GM18907 (cell line): ENCODE data around the gene MAPKAPK2.
"Not testable (repeated sequence)": the region's sequence is repeated elsewhere in the genome, so short reads cannot be mapped to it uniquely, and the experiment has no call there.

ENCODE experiments used
- ATAC-seq: cut with Tn5 transposase; IDR thresholded peaks from one replicate; pipeline ENCODE4 v1.9.1; 2021; ENCODE audit warnings: mild to moderate bottlenecking, moderate library complexity; ENCODE audit not compliant: unreplicated experiment

MAPKAPK2 gene

DNA sequence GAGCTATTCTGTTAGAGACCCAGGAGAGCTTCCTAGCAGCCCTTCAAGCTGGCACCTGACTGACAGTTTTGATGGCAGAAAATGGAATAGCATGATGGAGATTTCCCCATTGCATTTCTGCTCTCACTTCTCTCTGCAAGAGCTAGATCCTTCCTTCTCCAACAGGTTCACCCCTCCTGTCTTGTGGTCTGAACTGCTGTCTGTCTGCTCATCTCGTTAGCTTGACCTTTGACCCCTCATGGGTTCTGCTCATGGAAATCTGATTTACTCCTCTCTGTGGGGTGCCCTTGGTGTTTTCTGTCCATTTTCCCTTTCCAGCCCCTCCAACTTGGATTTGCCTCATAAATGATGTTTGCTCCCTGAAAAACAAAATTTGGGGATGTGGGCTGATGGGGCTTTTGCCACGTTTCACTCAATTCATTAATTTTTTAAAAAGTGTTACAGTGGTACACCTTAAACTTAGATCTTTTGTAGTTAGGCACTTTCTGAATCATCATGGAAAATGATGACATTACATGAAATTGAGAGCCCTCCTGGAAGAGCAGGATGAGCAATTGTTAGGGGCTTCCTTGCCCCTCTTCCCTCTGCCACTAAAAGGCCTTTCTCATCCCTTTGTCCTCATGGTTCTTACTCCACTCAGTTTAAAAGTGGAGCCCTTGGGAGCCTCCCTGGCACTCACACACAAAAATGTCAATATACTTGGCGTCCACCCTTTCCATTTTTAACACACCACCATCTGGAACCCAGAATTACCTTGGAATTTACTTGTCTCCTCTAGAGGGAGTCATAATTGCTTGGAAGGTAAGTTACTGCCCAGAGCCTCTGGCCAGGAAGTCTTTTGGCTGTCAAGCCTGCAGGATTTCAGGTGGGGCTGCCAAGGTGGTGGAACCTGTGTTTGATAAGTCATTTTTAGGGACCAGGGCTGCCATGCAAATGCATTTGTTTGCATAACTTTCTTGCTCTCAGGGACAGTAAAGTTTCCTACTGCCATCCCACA, 54.0 kb downstream of the MAPKAPK2 start:
- no peak for ATAC-seq

DNA sequence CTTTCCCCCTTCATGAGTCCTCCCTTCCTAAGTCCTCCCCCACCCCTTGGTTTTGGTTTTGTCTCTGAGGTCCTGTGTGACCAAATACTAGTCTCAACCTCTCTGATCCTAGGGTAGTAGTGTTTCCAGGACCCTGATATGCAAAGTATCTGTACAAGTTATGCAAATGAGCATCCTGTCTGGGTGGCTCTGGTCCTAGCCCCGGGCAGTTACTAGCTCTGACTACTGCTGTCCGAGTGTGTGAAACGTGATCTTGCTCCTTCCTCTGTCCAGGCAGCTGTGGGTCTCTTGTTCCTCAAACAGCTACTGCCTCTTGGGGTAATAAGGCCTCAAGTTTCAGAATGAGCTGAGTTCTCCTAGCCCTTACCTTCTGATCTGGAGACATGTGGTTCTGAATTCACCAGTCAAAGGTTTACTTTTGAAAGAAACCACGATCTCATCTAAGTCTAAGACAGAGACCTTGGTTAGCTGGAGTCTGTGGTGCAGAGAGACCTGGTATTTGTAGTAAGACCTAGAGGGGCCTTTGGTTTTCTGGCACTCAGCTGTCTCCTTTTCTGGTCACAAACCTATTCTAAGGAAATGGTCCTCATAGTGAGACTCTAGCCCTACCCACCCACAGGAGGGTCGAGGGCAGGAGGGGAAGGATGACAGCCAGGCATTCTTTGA, 54.8 kb downstream of the MAPKAPK2 start:
- ATAC-seq: peak; percentile 76

DNA sequence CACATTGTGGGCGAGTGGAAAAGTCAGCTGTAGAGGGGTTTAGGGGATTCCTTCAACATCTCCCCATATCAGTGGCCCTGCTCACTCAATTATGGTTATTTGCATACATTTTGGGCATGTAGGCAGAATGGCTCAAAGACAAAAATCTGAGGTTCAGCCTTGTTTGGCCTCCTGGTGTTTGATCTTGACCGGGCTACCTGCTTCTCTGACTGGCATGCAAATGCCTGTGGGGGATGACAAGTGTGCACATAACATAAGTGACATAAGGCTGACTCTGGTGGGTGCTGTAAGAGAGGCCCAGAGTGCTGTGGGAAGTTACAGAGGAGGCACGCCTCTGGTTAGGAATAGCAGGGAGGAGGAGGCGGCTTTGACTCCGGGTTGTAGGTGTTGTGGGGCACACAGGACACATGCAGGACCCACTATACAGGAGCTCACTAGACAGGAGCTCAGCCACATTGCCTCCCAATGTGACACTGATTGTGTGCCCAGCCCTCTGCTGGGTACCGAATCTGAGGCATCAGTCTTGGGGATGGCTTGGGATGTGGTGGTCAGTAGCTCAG, 56.5 kb downstream of the MAPKAPK2 start:
- ATAC-seq: no peak

DNA sequence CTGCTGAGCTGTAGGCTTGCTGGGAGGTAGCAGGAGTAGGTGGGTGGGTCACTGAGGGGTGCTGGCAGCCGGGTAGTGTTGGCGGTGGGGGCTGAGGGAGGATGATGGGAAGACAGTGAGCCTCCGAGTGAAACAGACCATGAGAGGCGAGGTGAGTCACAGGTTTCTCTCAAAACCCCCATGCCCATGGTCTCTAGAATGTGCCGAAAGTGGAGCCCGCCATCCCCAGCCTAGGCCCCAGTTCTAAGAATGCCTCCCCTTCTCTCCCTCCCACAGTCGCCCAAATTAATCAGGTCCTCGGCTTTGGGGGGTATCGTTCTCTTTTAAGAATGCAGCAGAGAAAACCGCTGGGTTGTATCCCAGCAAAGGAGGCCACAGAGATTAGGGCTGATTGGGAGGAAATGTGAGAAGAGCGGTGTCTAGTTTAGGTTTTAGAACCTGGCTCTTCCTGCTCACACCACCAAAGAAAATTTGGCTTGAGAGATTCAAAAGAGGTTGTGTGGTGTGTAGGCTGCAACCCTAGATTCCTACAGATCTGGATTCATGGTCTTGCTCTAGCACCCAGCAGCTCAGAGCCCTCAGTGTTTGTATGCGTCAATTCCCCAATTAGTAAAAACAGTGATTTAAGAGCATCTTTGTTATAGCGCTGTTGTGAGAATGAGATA, 58.1 kb downstream of the MAPKAPK2 start:
- no peak for ATAC-seq

DNA sequence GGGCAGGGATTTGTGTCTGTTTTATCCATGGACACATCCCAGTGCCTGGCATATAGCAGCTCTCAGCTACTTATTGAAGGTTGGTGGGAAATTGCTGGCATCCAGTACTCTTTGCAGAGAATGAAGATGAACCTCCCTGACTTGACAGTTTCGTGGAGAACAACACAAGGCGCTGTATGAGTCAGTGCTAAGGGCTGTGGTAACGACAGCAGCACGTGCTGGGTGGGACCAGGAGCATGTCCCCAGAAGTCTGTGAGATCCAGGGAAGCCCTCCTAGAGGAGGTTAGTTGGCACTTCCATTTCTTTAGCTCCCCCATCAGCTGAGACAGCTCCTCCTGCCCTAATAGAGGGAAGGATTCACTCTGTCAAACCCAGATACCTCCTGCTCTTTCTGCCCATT, 60.0 kb downstream of the MAPKAPK2 start:
- ATAC-seq: no peak

DNA sequence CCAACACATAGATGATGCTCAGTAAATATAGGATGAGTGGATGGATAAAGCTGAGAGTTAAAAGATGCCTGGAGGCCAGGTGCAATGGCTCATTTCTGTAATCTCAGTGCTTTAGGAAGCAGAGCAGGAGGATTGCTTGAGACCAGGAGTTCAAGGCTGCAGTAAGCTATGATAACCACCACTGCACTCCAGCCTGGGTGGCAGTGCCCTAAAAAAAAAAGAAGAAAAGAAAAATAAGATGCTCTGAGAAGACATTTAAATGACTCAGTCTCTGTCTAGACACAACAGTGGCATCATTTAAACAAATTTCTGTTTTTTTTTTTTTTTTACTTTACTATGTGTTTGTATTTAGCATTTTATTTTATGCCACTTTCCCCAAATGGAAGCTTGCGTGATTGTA, 60.6 kb downstream of the MAPKAPK2 start:
- ATAC-seq: no peak

DNA sequence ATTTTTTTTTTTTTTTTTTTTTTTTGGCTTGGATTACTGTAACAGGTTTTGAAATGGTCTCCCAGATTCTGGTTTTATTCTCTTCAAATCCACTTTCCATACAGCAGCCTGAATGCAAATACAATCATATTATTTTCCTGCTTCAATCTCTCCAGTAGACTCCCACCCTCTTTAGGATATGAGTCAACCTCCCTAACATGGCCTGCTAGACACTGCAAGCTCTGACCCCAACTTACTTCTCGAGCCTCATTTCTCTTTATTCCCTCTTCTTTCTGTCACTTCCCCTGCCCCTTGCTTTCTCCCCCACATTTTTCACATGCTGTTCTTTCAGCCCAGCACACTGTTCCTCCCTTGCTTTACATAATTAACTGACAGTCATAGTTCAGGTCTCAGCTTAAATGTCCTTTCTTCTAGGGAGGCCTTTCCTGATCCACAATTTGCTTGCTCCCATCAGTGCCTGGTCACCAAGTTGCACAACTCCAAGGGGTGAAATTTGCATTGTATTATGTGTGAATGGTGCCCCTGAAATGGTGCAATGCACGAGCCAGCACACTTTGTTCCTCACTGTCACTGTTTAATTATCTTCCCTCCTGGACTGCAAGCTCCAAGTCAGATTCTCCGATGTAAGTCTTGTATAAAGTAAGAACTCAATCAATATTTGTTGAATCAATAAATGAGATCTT, 63.8 kb downstream of the MAPKAPK2 start:
- no peak for ATAC-seq

DNA sequence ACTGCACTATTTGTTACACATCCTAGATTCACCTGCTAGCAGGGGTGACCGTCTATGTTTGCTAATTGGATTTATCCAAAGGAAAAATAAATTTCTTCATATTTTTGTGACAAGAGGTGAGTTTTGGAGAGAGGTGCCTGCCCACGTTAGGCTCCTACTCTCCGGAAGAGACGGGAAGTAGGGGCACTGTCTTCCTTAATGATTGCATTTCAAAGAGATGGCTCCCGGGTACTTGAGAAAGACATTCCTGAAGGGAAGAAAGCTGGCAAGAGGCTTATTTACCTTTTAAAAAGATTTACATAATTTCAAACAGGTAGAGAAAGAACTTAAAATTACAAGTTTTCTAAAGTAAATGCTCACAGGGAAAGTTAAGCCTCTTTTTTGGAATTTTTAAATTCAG, 67.2 kb downstream of the MAPKAPK2 start:
- no peak for ATAC-seq

DNA sequence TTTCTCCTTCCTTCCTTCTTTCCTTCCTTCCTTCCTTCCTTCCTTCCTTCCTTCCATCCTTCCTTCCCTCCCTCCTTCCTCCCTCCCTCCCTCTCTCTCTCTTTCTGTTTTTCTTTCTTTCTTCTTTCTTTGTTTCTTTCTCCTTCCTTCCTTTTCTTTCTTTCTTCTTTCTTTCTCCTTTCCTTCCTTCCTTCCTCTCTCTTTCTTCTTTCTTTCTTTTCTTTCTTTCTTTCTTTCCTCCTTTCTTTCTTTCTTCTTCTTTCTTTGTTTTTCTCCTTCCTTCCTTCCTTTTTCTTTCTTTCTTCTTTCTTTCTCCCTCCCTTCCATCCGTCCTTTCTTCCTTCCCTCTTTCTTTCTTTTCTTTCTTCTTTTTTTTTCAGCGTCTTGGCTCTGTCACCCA, 67.8 kb downstream of the MAPKAPK2 start:
- ATAC-seq: no peak

DNA sequence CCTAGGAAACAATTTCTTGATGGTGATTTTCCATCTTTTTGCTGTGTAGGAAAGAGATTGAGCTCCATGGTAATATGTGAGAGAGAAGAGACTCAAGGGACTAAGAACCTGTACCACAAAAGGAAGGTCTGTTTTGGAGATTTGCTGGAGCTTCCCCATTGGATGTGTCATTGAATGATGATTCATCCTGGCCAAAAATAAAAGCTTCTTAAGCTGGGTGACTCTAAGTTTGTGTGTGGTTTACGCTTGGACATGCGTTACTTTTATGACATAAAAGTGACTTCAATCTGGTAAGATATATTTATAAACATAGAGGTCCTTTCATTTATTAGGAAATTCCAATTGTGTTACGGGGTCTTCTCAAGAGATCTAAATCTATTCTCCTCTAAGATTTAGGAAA, 68.4 kb downstream of the MAPKAPK2 start:
- no peak for ATAC-seq

DNA sequence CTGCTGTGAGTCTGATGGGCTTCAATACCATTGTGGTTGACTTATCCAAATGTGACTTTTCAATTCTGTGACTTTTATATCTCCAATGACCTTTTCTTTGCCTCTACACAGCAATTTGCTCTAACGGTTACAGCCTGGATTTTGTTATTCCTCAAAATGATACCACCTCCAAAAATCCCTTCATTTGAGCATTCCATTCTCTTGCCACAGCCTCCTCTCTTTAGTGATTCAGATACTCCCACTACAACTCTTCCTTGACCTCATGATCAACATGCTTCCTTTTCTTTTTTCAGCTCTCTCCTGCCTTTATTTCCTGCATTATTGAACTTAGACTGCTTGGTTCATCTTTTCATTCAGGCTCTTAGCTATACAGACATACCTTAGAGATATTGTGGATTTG, 69.3 kb downstream of the MAPKAPK2 start:
- ATAC-seq: no peak

DNA sequence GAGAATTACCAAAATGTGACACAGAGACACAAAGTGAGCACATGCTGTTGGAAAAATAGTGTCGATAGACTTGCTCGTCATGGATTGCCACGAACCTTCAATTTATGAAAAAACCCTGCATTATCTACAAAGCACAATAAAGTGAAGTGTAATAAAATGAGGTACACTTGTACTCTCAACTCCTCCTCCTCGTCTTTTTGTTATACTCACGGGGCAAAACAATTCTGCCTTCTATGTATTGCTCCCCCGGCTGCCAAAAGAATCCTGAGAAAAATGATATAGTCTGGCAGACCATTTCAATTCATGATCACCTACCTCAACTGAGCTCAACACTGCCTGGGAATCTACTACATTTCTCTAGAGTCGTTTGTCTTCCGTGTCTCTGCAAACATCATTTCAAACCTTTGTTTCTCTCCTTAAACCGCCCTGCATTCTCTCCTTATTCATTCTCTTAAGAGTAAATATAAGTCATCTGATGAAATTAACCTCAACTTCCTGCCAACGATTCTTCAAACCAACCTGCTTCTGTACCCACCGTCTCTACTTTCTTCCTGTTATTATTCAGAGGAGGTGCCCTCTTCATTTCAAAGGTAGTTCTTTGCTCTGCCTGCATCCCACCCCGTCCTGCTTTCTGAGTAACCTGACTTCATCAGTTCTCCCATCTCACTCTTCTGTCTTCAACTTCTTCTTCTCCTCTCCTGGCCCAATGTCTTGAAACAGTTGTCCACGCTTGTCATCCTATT, 73.0 kb downstream of the MAPKAPK2 start:
- ATAC-seq: no peak

DNA sequence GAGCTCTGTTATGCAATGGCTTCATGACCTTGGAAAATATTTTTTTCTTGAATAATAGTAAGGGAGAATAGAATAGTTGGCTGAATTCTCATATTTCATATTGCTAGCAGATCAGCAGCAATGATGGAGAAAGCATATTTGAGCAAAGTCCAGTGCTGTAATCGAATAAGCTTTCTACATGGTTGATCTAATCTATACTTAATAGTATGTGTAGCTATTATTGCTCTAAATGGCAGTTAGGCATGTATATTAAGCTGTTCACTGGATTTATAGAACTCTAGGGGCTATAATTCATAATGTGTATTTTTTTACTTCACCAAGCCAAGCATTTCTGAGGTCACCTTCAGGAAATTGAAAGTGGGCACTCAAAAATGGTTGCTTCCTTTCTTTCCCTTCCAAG, 75.9 kb downstream of the MAPKAPK2 start:
- ATAC-seq: no peak

DNA sequence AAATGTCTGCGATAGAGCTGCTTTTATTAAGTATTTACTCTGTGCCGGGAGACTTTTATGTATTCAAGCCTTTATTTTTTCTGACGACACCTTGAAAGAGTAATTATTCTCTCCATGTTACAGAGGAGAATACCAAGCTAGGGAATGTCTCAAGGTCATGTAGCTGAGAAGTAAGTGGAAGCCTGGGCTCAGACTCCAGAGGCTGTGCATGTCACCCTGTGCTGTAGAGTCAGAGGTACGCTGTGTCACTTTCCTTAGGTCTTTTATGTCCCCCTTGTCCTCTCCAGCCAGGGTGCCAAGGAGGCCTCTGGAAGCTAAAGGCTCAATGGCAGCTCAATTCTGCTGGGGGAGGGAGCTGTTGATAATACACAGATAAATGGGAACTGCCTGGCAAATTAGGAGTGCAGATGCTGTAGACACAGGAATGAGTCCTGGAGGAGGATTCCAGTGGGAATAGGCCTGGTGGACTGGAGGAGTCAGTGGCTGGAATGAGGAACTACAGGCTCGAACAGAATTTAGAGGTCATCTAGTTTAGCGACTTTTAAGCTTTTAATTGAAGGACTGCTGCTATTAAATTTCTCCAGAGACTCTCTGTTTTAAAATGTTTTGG, 76.6 kb downstream of the MAPKAPK2 start:
- no peak for ATAC-seq

DNA sequence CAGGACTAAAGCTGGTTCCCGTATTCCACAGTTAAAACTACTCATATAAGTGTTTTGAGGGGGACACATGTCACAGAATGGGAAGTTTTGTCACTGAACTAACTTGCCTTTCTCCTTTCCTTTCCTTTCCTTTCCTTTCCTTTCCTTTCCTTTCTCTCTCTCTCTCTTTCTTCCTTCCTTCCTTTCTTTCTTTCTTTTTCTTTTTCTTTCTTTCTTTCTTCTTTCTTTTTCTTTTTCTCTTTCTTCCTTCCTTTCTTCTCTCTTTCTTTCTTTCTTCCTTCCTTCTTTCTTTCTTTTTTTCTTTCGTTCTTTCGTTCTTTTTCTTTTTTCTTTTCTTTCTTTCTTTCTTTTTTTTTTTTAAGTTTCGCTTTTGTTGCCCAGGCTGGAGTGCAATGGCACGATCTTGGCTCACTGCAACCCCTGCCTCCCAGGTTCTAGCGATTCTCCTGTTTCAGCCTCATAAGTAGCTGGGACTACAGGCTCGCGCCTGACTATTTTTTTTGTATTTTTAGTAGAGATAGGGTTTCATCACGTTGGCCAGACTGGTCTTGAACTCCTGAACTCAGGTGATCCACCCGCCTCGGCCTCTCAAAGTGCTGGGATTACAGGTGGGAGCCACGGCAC, 78.1 kb downstream of the MAPKAPK2 start:
- ATAC-seq: not testable (repeated sequence)

DNA sequence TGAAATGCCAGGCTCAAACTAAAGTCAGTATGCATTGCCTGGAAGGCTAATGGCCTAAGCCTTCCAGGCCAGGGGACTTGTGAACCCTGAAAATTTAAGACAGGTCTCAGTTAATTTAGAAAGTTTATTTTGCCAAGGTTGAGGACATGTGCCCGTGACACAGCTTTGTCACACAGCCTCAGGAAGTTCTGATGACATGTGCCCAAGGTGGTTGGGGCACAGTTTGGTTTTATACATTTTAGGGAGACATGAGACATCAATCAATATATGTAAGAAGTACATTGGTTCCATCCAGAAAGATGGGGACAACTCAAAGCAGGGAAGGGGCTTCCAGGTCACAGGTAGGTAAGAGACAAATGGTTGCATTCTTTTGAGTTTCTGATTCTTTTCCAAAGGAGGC, 81.1 kb downstream of the MAPKAPK2 start:
- ATAC-seq: not testable (repeated sequence)

DNA sequence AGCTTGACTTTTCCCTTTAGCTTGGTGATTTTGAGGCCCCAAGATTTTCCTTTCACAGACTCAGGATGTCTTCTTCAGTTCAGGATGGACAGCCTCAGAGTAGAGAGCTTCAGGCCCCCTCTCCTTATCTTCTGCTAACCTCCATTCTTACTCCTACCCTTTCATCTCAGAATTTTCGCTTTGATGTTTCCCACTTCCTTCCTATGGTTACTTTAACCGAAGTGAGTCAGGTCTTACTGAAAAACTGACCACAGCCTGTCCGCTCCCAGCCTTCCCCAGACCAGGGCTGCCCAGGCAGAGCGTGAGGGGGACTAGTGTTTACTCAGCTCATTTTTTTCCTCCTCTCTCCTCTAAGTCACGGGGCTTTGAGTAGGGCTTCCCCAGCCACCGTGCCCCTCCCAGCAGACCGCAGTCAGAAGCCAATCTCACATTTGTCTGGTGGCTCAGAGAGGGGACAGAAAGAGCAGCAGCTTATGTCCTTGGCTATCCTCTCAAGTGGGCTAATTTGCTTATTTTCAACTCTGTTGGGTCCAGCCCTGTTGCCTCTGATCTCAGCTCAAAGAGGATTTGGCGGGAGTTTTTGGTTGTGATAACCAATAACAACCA, 81.6 kb downstream of the MAPKAPK2 start:
- ATAC-seq: peak; percentile 62

DNA sequence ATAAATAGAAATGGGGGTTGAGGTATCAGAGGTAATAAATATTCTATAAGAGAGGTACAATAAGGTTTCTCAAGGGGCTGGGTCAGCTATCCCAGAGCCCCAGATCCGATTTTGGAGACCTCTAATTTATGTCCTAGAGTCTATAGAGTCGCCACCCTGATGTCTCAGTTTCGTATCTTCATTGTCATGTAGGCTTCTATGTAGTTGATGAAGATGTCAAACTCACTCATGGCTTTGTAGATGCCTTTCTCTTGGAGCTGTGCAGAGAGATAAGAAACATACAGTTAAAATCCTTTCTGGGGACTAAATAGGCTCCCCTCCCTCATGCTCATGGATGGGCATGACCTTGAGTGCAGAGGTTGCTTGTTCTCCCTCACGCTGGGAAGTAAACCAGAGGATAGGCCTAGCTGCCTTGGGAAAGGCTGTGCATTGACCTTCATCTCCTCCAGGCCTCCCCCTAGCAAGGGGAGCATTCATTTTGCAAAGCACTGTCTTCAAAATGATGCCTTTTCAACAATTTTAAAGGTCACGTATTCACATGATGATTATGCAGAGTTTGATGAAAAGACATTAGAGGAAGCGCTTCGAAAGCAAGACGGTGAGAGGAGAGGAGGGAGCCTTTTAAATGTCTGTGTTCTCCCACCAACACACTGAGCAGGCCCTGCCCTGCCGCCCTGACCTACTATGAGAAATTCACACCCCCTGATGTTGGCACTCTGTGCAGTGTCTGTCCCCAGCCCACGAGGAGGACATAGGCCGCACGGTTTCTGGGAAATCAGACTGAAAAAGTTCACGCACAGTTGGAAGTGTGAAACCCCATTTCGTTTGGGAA, 84.0 kb downstream of the MAPKAPK2 start:
- peak; percentile 14 for ATAC-seq
